HepG2 (cell line): Measurements from ENCODE around the gene ODR4. TPM values are rescaled to one million over a fixed set of nuclear protein-coding genes. Genes with fewer than 3 reads are reported as not detected.
"Not testable (repeated sequence)": the region's sequence is repeated elsewhere in the genome, so short reads cannot be mapped to it uniquely, and the experiment has no call there.

Source experiments
- ATAC-seq: fragments of 200-7000 bp; cut with Tn5 transposase; 3 replicates; pipeline ENCODE4 v1.9.1; 2020; ENCODE audit warnings: mild to moderate bottlenecking, moderate library complexity
- BruUV-seq: library from RNA; stranded (reverse); fragments of 400-500 nt; replicated peaks from 2 replicates; lab custom pipeline; 2021; lab: Mats Ljungman, UMichigan
- CTCF ChIA-PET: fragments of 300-600 bp; formaldehyde crosslinking; extraction: SDS; loops from one replicate; lab custom pipeline; 2021; ENCODE audit warnings: low total read pairs, inconsistent platforms, low intra/inter-chr PET ratio; lab: Yijun Ruan, JAX
- POLR2A ChIA-PET: fragments of 350-600 bp; sonication (Branson Sonifier 250); formaldehyde crosslinking; loops from one replicate; lab custom pipeline; 2020; ENCODE audit warnings: antibody characterized with exemption, inconsistent platforms; lab: Yijun Ruan, JAX
- DNase-seq: peaks from one replicate; pipeline ENCODE4 v3.0.0-alpha.2; 2015; ENCODE audit warnings: low spot score
- FAIRE-seq: peaks from 3 replicates; lab custom pipeline; 2011; peaks lifted over from hg19 to GRCh38; lab: Jason Lieb, UNC
- H2AFZ ChIP-seq: one replicate; pipeline ENCODE4 v1.6.1; 2011; ENCODE audit warnings: low read length, inconsistent platforms
- H3K27ac ChIP-seq: fragments of 300-600 bp; 3 replicates; pipeline ENCODE4 v1.8.0; 2011; ENCODE audit warnings: mixed run types, mild to moderate bottlenecking, mixed read lengths, low read length, inconsistent platforms; ENCODE audit not compliant: insufficient read depth; ENCODE audit errors: extremely low read length
- H3K27me3 ChIP-seq, 2 experiments: fragments of 200-600 bp in 1 of 2; 2 replicates in 1 of 2; 3 replicates in 1 of 2; pipeline versions ENCODE4 v1.6.0 to v1.8.0; 2011; ENCODE audit warnings: low read length in 2 of 2, mild to moderate bottlenecking in 2 of 2, moderate library complexity in 2 of 2, inconsistent platforms in 1 of 2; ENCODE audit not compliant: insufficient read depth in 2 of 2, control insufficient read depth in 1 of 2
- H3K36me3 ChIP-seq, 2 experiments: fragments of 200-600 bp in 1 of 2; replicated peaks in 1 of 2; 2 replicates in 1 of 2; 3 replicates in 1 of 2; pipeline versions ENCODE4 v1.5.1 to v1.8.0; 2011; ENCODE audit warnings: low read length in 2 of 2, inconsistent platforms in 1 of 2; ENCODE audit not compliant: insufficient read depth in 2 of 2, control insufficient read depth in 1 of 2
- H3K4me1 ChIP-seq: 2 replicates; pipeline ENCODE4 v1.5.1; 2012; ENCODE audit warnings: low read length, inconsistent platforms; ENCODE audit not compliant: insufficient read depth
- H3K4me2 ChIP-seq: 2 replicates; pipeline ENCODE4 v1.6.0; 2011; ENCODE audit warnings: low read depth, low read length, inconsistent platforms
- H3K4me3 ChIP-seq, 3 experiments: fragments of 200-600 bp in 1 of 3; sonication (generic), shearing (Covaris generic) in 1 of 3; replicated peaks in 1 of 3; 2 replicates each; pipeline ENCODE4 v1.5.1; 2011 to 2016; ENCODE audit warnings: low read length in 3 of 3, inconsistent platforms in 2 of 3, low read depth in 2 of 3, mild to moderate bottlenecking in 2 of 3, control low read depth in 1 of 3, mixed read lengths in 1 of 3; ENCODE audit not compliant: insufficient read depth in 1 of 3
- H3K79me2 ChIP-seq: one replicate; pipeline ENCODE4 v1.6.1; 2011; ENCODE audit warnings: low read length, inconsistent platforms; ENCODE audit not compliant: insufficient read depth
- H3K9ac ChIP-seq: 2 replicates; pipeline ENCODE4 v1.6.0; 2011; ENCODE audit warnings: mild to moderate bottlenecking, low read depth, low read length, inconsistent platforms; ENCODE audit not compliant: insufficient read depth
- H3K9me3 ChIP-seq: 2 replicates; pipeline ENCODE4 v1.5.1; 2012; ENCODE audit warnings: mild to moderate bottlenecking, low read length
- H4K20me1 ChIP-seq: 2 replicates; pipeline ENCODE4 v1.6.0; 2011; ENCODE audit warnings: inconsistent platforms, mild to moderate bottlenecking, low read length, moderate library complexity; ENCODE audit not compliant: insufficient read depth
- GABPB1 ChIP-seq: IDR thresholded peaks from 2 replicates; pipeline ENCODE4 v1.6.1; 2016; ENCODE audit warnings: mild to moderate bottlenecking, missing genetic modification reagents, moderate library complexity, missing compliant biosample characterization
- NAIF1 ChIP-seq: sonication (generic); formaldehyde crosslinking; IDR thresholded peaks from 2 replicates; pipeline ENCODE4 v1.5.0; 2020; ENCODE audit warnings: mild to moderate bottlenecking, missing genetic modification reagents, borderline replicate concordance
- RAD51 ChIP-seq: fragments of 450-650 bp; IDR thresholded peaks from 2 replicates; pipeline ENCODE4 v1.6.1; 2016; ENCODE audit warnings: borderline replicate concordance
- SIX1 ChIP-seq: sonication (generic); formaldehyde crosslinking; IDR thresholded peaks from 2 replicates; pipeline ENCODE4 v1.4.0; 2020; ENCODE audit warnings: missing genetic modification reagents, borderline replicate concordance
- TRIM24 ChIP-seq: sonication (generic); formaldehyde crosslinking; IDR thresholded peaks from 2 replicates; pipeline ENCODE4 v1.8.0; 2022; ENCODE audit warnings: mild to moderate bottlenecking, missing genetic modification reagents
- ZBTB3 ChIP-seq: sonication (generic); formaldehyde crosslinking; IDR thresholded peaks from 2 replicates; pipeline ENCODE4 v1.4.0; 2020; ENCODE audit warnings: low read depth, mild to moderate bottlenecking, moderate library complexity, missing genetic modification reagents, borderline replicate concordance
- ZNF33B ChIP-seq: sonication (generic); formaldehyde crosslinking; IDR thresholded peaks from 2 replicates; pipeline ENCODE4 v1.5.1; 2020; ENCODE audit warnings: mild to moderate bottlenecking, missing genetic modification reagents
- WGBS: methylation state at CpG from one replicate; pipeline ENCODE4 v1.1.6; 2017; ENCODE audit warnings: low lambda C conversion rate; 5-methylcytosine and 5-hydroxymethylcytosine counted together
- in situ Hi-C: cut with HindIII; loops from 2 replicates; pipeline ENCODE4 v1.10.0; 2017; ENCODE audit warnings: low pct_unique_long_range_greater_than_20kb; ENCODE audit not compliant: extremely low pct_ligation_motif_present
- intact Hi-C: fragments of 100-400 bp; cut with micrococcal nuclease; formaldehyde crosslinking; loops from one replicate; pipeline ENCODE4 v1.10.0; 2022; ENCODE audit not compliant: unreplicated experiment
- polyA plus RNA-seq, 8 experiments: library from polyadenylated mRNA; depleted of rRNA in 3 of 8; stranded (reverse) in 7 of 8; unstranded in 1 of 8; fragments of >200 nt; fragmentation: Illumina TruSeq in 4 of 8; extraction: Trizol in 4 of 8; gene quantifications; 2 replicates each; pipeline versions ENCODE4 v1.2.1 to v1.2.3, GENCODE V29; 2011 to 2016; ENCODE audit warnings: low read depth in 4 of 8, missing spikeins in 1 of 8, mixed read lengths in 1 of 8; ENCODE audit not compliant: insufficient read depth in 1 of 8
- total RNA-seq, 5 experiments: library from RNA; depleted of rRNA; stranded (reverse); fragments of >200 nt; fragmentation: Illumina TruSeq; extraction: Trizol; gene quantifications; 2 replicates each; pipeline ENCODE4 v1.2.3, GENCODE V29; 2016; ENCODE audit warnings: low read depth in 1 of 5
- TF ChIP-seq, protein P1 (sequence below): IDR thresholded peaks from 2 replicates; pipeline ENCODE4 v1.6.1; 2012; ENCODE audit warnings: low read depth, low read length, improper control_type of control experiment

The ODR4 gene
- total and polyA plus RNA-seq, 2 of the 13 experiments (the other 11 are each of a cell fraction or from before 2014, with no cell fraction given): 16.3 to 22.0 TPM

- BruUV-seq: no TSS peak
- ChIA-PET CTCF (no interaction called here), POLR2A (no interaction called here)
- TF ChIP-seq GABPB1 (CRISPR knock-in tag) (no peak), TRIM24 (CRISPR knock-in tag) (no peak)
- intact Hi-C loops: no loop called here
- Histone ChIP-seq H3K4me2 (no peak overlapping the region), H3K27me3 (no peaks in the 10 kb centered on the region), H3K4me3 (no peak overlapping the region), H3K27ac (no peak overlapping the region), H3K4me1 (no peaks in the 10 kb centered on the region), H2AFZ (no peak overlapping the region), H3K79me2 (no peaks in the 10 kb centered on the region), H3K9ac (no peak overlapping the region), H3K9me3 (no peaks in the 10 kb centered on the region), H4K20me1 (no peaks in the 10 kb centered on the region), H3K36me3 (no peaks in the 10 kb centered on the region)
- FAIRE-seq: no peak
- in situ Hi-C loops: no loop called here
- no peak for ATAC-seq
- DNase-seq: no peak
- 47% methylated on average over 5 of the region's 5 CpGs for WGBS
Measured at GRCh38 chr1:186463511-186463910, 87.9 kb downstream of the ODR4 start.

- POLR2A ChIA-PET: no interaction called here
- H3K27me3 ChIP-seq: no peaks in the 10 kb centered on the region
- no peaks in the 10 kb centered on the region for H4K20me1 ChIP-seq
- FAIRE-seq (no peak), DNase-seq (no peak), ATAC-seq (no peak)
- no peak overlapping the region for H2AFZ ChIP-seq
- H3K4me1 ChIP-seq: no peaks in the 10 kb centered on the region
- CTCF ChIA-PET: no interaction called here
- no peak overlapping the region for H3K27ac ChIP-seq
- no peak overlapping the region for H3K4me3 ChIP-seq
- no peaks in the 10 kb centered on the region for H3K36me3 ChIP-seq
- 0% methylated on average over 3 of the region's 3 CpGs for WGBS
- H3K9me3 ChIP-seq: no peaks in the 10 kb centered on the region
- no peak overlapping the region for H3K4me2 ChIP-seq
- intact Hi-C loops: no loop called here
- H3K9ac ChIP-seq: no peak overlapping the region
- TF ChIP-seq ZNF33B (CRISPR knock-in tag) (no peak), NAIF1 (no peak), RAD51 (no peak), SIX1 (CRISPR knock-in tag) (no peak), ZBTB3 (no peak)
- TF ChIP-seq, protein P1, sequence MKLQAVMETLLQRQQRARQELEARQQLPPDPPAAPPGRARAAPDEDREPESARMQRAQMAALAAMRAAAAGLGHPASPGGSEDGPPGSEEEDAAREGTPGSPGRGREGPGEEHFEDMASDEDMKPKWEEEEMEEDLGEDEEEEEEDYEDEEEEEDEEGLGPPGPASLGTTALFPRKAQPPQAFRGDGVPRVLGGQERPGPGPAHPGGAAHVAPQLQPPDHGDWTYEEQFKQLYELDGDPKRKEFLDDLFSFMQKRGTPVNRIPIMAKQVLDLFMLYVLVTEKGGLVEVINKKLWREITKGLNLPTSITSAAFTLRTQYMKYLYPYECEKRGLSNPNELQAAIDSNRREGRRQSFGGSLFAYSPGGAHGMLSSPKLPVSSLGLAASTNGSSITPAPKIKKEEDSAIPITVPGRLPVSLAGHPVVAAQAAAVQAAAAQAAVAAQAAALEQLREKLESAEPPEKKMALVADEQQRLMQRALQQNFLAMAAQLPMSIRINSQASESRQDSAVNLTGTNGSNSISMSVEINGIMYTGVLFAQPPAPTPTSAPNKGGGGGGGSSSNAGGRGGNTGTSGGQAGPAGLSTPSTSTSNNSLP: no peak
- in situ Hi-C loops: no loop called here
- no TSS peak for BruUV-seq
- H3K79me2 ChIP-seq: no peaks in the 10 kb centered on the region
Measured at GRCh38 chr1:186463926-186464325, 88.3 kb downstream of the ODR4 start.

DNA sequence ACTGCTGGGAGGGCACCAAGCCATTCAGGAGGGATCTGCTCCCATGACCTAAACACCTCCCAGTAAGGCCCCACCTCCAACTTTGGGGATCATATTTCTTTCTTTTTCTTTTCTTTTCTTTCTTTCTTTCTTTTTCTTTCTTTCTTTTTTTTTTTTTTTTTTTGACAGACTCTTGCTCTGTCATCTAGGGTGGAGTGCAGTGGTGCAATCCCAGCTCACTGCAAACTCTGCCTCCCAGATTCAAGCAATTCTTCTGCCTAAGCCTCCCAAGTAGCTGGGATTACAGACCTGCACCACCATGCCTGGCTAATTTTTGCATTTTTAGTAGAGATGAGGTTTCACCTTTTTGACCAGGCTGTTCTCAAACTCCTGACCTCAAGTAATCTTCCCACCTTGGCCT is 89.9 kb downstream of the ODR4 start:
- H3K4me2 ChIP-seq, H3K27ac ChIP-seq, H2AFZ ChIP-seq, H3K9me3 ChIP-seq, intact Hi-C loops, BruUV-seq, CTCF ChIA-PET, H3K27me3 ChIP-seq, H3K36me3 ChIP-seq, H3K4me3 ChIP-seq, DNase-seq, in situ Hi-C loops, H4K20me1 ChIP-seq, H3K79me2 ChIP-seq, FAIRE-seq, H3K4me1 ChIP-seq, H3K9ac ChIP-seq, POLR2A ChIA-PET, ATAC-seq: not testable (repeated sequence)
